ENCODE results near the gene ZBTB24.

The ZBTB24 gene

DNA sequence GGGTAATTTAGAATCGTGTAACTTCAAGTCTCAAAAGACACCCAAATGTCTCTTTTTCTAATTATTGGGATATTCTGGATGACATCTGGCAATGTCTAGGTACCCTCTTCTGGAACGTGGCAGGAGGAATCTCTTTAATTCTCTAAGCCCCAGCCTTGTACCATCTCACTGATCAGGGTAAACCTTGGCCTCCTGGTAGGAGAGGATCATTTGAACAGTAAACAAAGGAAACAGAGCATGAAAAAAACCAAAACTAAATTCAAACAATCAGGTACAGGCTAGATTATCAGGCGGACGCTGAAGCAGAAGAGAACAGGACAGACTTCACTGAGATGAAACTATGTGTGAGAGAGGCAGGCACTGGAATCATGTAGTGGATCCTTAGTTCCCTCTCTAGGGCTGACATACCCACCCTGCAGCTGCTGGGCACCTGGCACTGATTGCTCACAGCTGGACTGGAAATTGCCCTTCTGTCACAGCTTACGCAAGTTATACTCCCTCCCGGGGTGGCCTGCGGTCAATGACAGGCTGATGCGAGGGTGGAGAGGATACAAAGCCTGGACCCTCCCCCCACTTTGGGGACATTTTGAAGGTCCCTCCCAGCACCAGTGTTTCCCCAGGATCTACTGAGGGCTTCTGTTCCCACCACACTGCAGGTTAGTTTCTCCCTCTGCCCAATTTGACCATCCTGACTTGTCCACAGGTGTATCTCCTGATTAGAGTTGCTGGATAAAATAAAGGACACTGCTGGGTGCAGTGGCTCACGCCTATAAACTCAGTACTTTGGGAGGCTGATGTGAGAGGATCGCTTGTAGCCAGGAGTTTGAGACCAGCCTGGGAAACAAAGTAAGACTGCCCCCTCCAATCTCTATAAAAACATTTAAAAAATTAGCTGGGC, 20.6 kb upstream of the ZBTB24 start:
- Histone ChIP-seq H3K27me3 (replicated peaks; ENCODE audit: control insufficient read depth, insufficient read depth, low read length, poor library complexity, severe bottlenecking) (no peaks in the 10 kb centered on the region), H3K27ac (ENCODE audit: insufficient read depth, low read length, poor library complexity, severe bottlenecking) (no peak overlapping the region), H3K36me3 (ENCODE audit: control insufficient read depth, insufficient read depth, low read length) (no peaks in the 10 kb centered on the region), H3K4me1 (ENCODE audit: control insufficient read depth, insufficient read depth, low read length, poor library complexity, severe bottlenecking) (no peaks in the 10 kb centered on the region), H3K4me3 (ENCODE audit: insufficient read depth, low read depth, low read length, poor library complexity, severe bottlenecking) (no peak overlapping the region), H3K9me3 (ENCODE audit: control insufficient read depth, low read length) (no peaks in the 10 kb centered on the region)
- no peak for DNase-seq

DNA sequence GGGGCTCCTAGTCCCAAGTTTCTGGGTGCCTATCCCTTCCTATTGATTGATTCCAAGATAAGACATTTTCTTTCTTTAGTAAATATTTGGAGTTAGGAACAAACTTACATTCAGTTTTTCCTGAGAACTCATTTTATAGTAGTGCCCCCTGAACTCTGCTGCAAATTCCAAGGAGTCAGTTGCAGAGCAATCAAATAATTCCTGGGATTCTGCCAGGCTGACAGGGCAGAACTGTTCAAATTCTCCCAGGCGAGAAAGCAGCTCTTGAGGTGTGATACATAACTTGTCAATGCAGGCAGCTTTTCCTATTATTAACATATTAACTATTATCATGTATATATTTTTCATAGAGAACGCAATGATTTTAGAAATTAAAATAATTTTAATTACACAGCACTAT, 15.9 kb upstream of the ZBTB24 start:
- no peaks in the 10 kb centered on the region for H3K9me3 ChIP-seq (ENCODE audit: control insufficient read depth, low read length)
- no peaks in the 10 kb centered on the region for H3K27me3 ChIP-seq (replicated peaks; ENCODE audit: control insufficient read depth, insufficient read depth, low read length, poor library complexity, severe bottlenecking)
- H3K4me3 ChIP-seq (ENCODE audit: insufficient read depth, low read depth, low read length, poor library complexity, severe bottlenecking): no peak overlapping the region
- no peaks in the 10 kb centered on the region for H3K4me1 ChIP-seq (ENCODE audit: control insufficient read depth, insufficient read depth, low read length, poor library complexity, severe bottlenecking)
- H3K36me3 ChIP-seq (ENCODE audit: control insufficient read depth, insufficient read depth, low read length): no peaks in the 10 kb centered on the region
- H3K27ac ChIP-seq (ENCODE audit: insufficient read depth, low read length, poor library complexity, severe bottlenecking): no peak overlapping the region
- no peak for DNase-seq

DNA sequence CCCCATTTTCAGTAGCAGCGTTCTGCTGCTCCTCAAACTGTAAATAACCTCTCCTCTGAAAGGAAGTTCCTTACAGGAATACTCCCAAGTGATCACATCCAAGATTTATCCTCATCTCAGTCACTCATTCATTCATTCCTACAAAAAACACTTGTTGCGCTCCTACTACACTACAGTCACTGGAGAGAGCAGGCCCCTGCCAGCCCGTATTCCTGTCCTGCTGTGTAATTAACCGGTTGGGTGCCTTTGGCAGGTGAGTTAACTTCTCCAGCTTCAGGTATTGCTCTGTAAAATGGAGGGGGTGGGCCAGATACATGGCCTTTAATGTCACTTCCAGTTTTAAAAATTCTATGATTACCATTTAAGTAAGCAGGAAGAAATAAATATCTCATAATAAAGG, 15.0 kb upstream of the ZBTB24 start:
- no peak overlapping the region for H3K27ac ChIP-seq (ENCODE audit: insufficient read depth, low read length, poor library complexity, severe bottlenecking)
- no peaks in the 10 kb centered on the region for H3K36me3 ChIP-seq (ENCODE audit: control insufficient read depth, insufficient read depth, low read length)
- H3K27me3 ChIP-seq (replicated peaks; ENCODE audit: control insufficient read depth, insufficient read depth, low read length, poor library complexity, severe bottlenecking): no peaks in the 10 kb centered on the region

DNA sequence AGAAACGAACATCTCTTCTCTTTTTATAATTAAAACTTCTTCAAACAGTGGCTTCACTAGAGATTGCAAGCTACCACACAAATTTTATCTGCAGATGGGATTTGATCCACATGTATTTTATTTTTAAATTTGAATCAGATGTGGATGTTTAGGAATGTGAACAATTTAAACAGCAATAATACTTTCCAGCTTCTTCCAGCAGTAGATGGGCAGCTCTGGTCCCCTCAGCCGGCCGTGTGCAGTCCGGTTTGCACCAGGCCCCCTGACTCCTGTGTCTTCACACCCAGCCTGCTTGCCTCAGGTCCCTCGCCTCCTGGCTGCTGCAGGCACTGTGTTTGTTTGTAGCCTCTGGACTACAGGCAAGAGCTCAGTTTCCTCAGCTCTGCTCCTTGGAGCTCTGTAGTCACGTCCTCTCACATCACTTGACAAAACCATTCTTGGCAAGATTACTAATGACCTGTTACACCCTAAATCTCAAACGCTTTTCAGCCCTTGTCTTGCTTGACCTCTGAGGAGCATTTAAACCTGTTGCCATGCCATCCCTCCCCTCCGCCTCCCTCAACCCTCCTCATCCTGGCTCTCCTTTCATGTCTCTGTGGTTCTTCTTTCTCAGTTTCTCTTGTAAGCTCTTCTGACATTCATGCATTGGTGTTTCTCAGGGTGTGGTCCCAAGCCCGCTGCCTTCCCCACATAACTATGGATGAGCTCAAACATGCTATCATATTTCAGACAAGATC, 13.2 kb upstream of the ZBTB24 start:
- no peak for DNase-seq
- Histone ChIP-seq H3K36me3 (ENCODE audit: control insufficient read depth, insufficient read depth, low read length) (no peaks in the 10 kb centered on the region), H3K4me3 (ENCODE audit: insufficient read depth, low read depth, low read length, poor library complexity, severe bottlenecking) (no peak overlapping the region)

More for the DNA sequence above, 15.0 kb upstream of the ZBTB24 start:
- Histone ChIP-seq H3K4me3 (ENCODE audit: insufficient read depth, low read depth, low read length, poor library complexity, severe bottlenecking) (no peak overlapping the region), H3K4me1 (ENCODE audit: control insufficient read depth, insufficient read depth, low read length, poor library complexity, severe bottlenecking) (no peaks in the 10 kb centered on the region), H3K9me3 (ENCODE audit: control insufficient read depth, low read length) (no peaks in the 10 kb centered on the region)
- no peak for DNase-seq

DNA sequence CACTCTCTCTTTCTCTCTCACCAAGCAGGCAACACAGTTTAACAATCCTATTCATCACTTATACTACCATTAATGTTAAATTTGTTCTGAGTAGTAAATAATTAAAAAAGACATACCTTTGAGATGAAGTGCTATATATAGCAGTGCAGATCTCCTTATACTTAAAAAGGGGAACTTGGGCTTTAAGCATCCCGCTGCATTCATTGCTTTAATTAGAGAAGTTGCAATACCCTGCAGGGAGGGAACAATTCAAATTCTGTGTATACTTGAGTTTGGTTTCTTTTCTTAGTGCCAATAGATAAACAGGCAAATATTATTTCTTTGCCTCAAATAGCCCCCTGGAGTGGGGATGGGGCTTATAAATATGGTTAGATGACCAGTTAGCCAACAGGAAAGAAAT, 10.8 kb upstream of the ZBTB24 start:
- Histone ChIP-seq H3K4me1 (ENCODE audit: control insufficient read depth, insufficient read depth, low read length, poor library complexity, severe bottlenecking) (peaks cover 19% of the 10 kb centered on the region), H3K9me3 (ENCODE audit: control insufficient read depth, low read length) (no peaks in the 10 kb centered on the region), H3K36me3 (ENCODE audit: control insufficient read depth, insufficient read depth, low read length) (no peaks in the 10 kb centered on the region), H3K4me3 (ENCODE audit: insufficient read depth, low read depth, low read length, poor library complexity, severe bottlenecking) (no peak overlapping the region), H3K27ac (ENCODE audit: insufficient read depth, low read length, poor library complexity, severe bottlenecking) (no peak overlapping the region), H3K27me3 (replicated peaks; ENCODE audit: control insufficient read depth, insufficient read depth, low read length, poor library complexity, severe bottlenecking) (no peaks in the 10 kb centered on the region)
- no peak for DNase-seq

More for the DNA sequence above, 13.2 kb upstream of the ZBTB24 start:
- no peak overlapping the region for H3K27ac ChIP-seq (ENCODE audit: insufficient read depth, low read length, poor library complexity, severe bottlenecking)
- H3K27me3 ChIP-seq (replicated peaks; ENCODE audit: control insufficient read depth, insufficient read depth, low read length, poor library complexity, severe bottlenecking): no peaks in the 10 kb centered on the region
- no peaks in the 10 kb centered on the region for H3K9me3 ChIP-seq (ENCODE audit: control insufficient read depth, low read length)
- peaks cover 9% of the 10 kb centered on the region for H3K4me1 ChIP-seq (ENCODE audit: control insufficient read depth, insufficient read depth, low read length, poor library complexity, severe bottlenecking)

DNA sequence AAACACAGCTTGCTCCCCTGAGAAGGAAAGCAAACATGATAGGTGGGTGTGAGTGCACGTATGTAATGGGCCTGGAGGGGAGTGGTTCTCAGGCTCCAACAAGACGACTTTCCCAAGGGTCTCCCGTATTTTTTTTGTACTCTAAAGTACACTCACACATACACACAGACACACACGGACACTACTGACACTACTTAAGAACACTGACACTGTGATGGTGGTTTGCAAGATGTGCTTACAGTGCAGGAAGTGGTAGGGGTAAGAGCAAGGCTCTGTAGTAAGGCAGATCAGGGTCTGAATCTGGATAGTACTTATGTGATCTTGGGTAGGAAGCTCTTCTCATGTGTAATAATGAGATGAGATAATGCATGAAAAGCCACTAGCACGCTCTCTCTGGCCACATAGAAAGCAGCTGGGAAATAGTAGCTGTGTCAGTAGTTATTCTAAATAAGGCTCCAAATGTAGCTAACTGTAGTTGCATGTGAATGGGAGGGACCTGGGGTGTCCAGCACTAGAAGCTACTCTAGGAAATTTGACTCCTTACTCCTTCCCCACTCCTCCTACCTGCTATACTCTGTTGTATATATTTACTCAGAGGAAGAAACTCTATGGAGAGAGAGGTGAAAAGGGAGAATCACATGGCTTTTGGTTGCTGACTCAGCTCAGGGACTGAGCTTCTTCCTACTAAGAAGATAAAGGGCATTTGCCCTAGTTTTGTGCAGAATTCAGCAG, 8.4 kb upstream of the ZBTB24 start:
- H3K27me3 ChIP-seq (replicated peaks; ENCODE audit: control insufficient read depth, insufficient read depth, low read length, poor library complexity, severe bottlenecking): no peaks in the 10 kb centered on the region
- H3K4me1 ChIP-seq (ENCODE audit: control insufficient read depth, insufficient read depth, low read length, poor library complexity, severe bottlenecking): peaks cover 19% of the 10 kb centered on the region
- no peak for DNase-seq
- no peaks in the 10 kb centered on the region for H3K9me3 ChIP-seq (ENCODE audit: control insufficient read depth, low read length)
- H3K27ac ChIP-seq (ENCODE audit: insufficient read depth, low read length, poor library complexity, severe bottlenecking): peak overlapping the region; percentile 50
- no peak overlapping the region for H3K4me3 ChIP-seq (ENCODE audit: insufficient read depth, low read depth, low read length, poor library complexity, severe bottlenecking)
- H3K36me3 ChIP-seq (ENCODE audit: control insufficient read depth, insufficient read depth, low read length): no peaks in the 10 kb centered on the region

DNA sequence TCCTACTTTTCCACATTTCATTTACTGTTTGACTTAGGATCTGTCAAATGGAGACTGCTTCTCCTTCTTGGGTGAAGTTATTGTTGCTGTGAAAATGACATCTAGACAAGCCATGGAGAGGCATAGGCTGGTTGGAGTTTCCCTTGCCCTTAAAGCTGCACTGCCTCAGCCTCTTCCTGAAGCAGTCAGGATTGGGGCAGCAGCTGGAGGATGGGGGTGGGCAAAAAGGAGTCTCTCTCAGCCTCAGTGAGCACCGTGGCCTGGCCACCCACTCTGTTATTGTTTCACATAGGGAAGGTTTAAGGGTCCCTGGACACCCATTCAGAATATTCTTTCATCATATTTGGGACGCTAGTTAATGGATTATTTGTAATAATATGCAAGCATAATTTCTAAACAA, 7.7 kb upstream of the ZBTB24 start:
- Histone ChIP-seq H3K9me3 (ENCODE audit: control insufficient read depth, low read length) (no peaks in the 10 kb centered on the region), H3K27ac (ENCODE audit: insufficient read depth, low read length, poor library complexity, severe bottlenecking) (peak overlapping the region; percentile 50), H3K27me3 (replicated peaks; ENCODE audit: control insufficient read depth, insufficient read depth, low read length, poor library complexity, severe bottlenecking) (no peaks in the 10 kb centered on the region), H3K4me3 (ENCODE audit: insufficient read depth, low read depth, low read length, poor library complexity, severe bottlenecking) (no peak overlapping the region), H3K36me3 (ENCODE audit: control insufficient read depth, insufficient read depth, low read length) (no peaks in the 10 kb centered on the region), H3K4me1 (ENCODE audit: control insufficient read depth, insufficient read depth, low read length, poor library complexity, severe bottlenecking) (peaks cover 19% of the 10 kb centered on the region)
- no peak for DNase-seq

DNA sequence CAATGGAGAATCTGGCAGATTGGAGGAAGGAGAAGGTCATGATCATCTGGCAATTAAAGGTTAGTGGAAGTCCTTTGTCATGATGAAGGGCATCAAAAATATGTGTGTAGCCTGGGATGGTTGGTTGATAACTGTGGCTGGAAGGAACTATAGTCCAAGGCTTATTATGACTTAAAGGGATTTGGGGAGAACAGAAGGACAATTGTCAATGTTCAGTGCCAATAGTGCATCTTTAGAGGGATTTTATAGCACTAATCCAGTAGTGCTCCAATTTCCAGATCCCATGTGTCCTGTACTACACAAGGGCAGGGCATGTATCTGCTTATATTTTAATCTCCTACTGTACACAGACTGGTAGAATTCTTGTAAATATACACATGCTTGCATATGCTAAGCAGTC, 5.0 kb upstream of the ZBTB24 start:
- Histone ChIP-seq H3K36me3 (ENCODE audit: control insufficient read depth, insufficient read depth, low read length) (no peaks in the 10 kb centered on the region), H3K4me1 (ENCODE audit: control insufficient read depth, insufficient read depth, low read length, poor library complexity, severe bottlenecking) (peaks cover 19% of the 10 kb centered on the region), H3K27me3 (replicated peaks; ENCODE audit: control insufficient read depth, insufficient read depth, low read length, poor library complexity, severe bottlenecking) (no peaks in the 10 kb centered on the region), H3K4me3 (ENCODE audit: insufficient read depth, low read depth, low read length, poor library complexity, severe bottlenecking) (no peak overlapping the region), H3K9me3 (ENCODE audit: control insufficient read depth, low read length) (no peaks in the 10 kb centered on the region), H3K27ac (ENCODE audit: insufficient read depth, low read length, poor library complexity, severe bottlenecking) (no peak overlapping the region)
- DNase-seq: no peak

DNA sequence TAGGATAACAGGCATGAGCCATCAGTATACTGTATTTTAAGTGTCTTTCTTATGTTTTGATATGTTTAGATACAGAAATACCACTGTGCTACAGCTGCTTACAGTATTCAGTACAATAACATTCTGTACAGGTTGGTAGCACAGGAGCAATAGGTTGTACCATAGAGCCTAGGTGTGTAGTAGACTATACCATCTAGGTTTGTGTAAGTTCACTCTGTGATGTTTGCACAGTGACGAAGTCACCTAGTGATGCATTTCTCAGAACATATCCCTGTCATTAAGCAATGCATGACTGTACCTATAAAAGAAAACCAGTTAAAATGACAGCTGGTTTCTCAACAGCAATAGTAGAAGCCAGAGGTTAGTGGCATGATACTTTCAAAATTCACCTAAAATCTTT, 3.0 kb upstream of the ZBTB24 start:
- H3K27ac ChIP-seq (ENCODE audit: insufficient read depth, low read length, poor library complexity, severe bottlenecking): no peak overlapping the region
- no peak for DNase-seq
- no peaks in the 10 kb centered on the region for H3K36me3 ChIP-seq (ENCODE audit: control insufficient read depth, insufficient read depth, low read length)
- H3K27me3 ChIP-seq (replicated peaks; ENCODE audit: control insufficient read depth, insufficient read depth, low read length, poor library complexity, severe bottlenecking): no peaks in the 10 kb centered on the region
- peaks cover 21% of the 10 kb centered on the region for H3K4me1 ChIP-seq (ENCODE audit: control insufficient read depth, insufficient read depth, low read length, poor library complexity, severe bottlenecking)
- no peak overlapping the region for H3K4me3 ChIP-seq (ENCODE audit: insufficient read depth, low read depth, low read length, poor library complexity, severe bottlenecking)
- no peaks in the 10 kb centered on the region for H3K9me3 ChIP-seq (ENCODE audit: control insufficient read depth, low read length)

All from effector memory CD4-positive, alpha-beta T cell (primary cell).